ENCODE data around the gene USP31. TPM values are rescaled to one million over a fixed set of nuclear protein-coding genes. Genes with fewer than 3 reads are reported as not detected.

Gene USP31
- 1.9 TPM for polyA plus RNA-seq (2012; ENCODE audit: insufficient read depth, insufficient read length, low read depth)

- peak; percentile 98 for DNase-seq
- no peaks in the 10 kb centered on the region for H3K9me3 ChIP-seq
- H3K36me3 ChIP-seq = no peaks in the 10 kb centered on the region
- peak within 1 kb of the TSS; percentile 81 for H3K4me3 ChIP-seq (ENCODE audit: low read depth, low read length)
- TF ChIP-seq CTCF (IDR thresholded peaks at IDR 0.05; ENCODE audit: low read depth, low read length) = 0 out of 2 replicates have a peak, but pooled peaks have one; percentile 5
- H3K27me3 ChIP-seq = no peaks in the 10 kb centered on the region
- H3K4me1 ChIP-seq = no peaks in the 10 kb centered on the region
These were observed at the start of gene USP31 for GRCh38 chr16:23149267-23149992. Gene USP31, minus strand, starts transcription at chr16:23149452. Its CDS starts 182 bp downstream, at chr16:23149270.

GRCh38 chr16:23196539-23196938 lies 47.3 kb upstream of the USP31 start:
- DNase-seq = no peak
- Histone ChIP-seq H3K36me3 (no peaks in the 10 kb centered on the region), H3K9me3 (no peaks in the 10 kb centered on the region), H3K27me3 (peaks cover 8% of the 10 kb centered on the region; the same call in 1 of the 2 replicates), H3K4me1 (no peaks in the 10 kb centered on the region), H3K4me3 (ENCODE audit: low read depth, low read length) (no peak overlapping the region)
- no peak for TF ChIP-seq CTCF (IDR thresholded peaks at IDR 0.05; ENCODE audit: low read depth, low read length)

GRCh38 chr16:23195366-23195978 lies 46.2 kb upstream of the USP31 start:
- no peak for TF ChIP-seq CTCF (IDR thresholded peaks at IDR 0.05; ENCODE audit: low read depth, low read length)
- no peaks in the 10 kb centered on the region for H3K9me3 ChIP-seq
- H3K4me1 ChIP-seq = no peaks in the 10 kb centered on the region
- H3K4me3 ChIP-seq (ENCODE audit: low read depth, low read length) = no peak overlapping the region
- DNase-seq = no peak
- H3K27me3 ChIP-seq = peaks cover 2% of the 10 kb centered on the region; the same call in 1 of the 2 replicates
- H3K36me3 ChIP-seq = no peaks in the 10 kb centered on the region

DNA sequence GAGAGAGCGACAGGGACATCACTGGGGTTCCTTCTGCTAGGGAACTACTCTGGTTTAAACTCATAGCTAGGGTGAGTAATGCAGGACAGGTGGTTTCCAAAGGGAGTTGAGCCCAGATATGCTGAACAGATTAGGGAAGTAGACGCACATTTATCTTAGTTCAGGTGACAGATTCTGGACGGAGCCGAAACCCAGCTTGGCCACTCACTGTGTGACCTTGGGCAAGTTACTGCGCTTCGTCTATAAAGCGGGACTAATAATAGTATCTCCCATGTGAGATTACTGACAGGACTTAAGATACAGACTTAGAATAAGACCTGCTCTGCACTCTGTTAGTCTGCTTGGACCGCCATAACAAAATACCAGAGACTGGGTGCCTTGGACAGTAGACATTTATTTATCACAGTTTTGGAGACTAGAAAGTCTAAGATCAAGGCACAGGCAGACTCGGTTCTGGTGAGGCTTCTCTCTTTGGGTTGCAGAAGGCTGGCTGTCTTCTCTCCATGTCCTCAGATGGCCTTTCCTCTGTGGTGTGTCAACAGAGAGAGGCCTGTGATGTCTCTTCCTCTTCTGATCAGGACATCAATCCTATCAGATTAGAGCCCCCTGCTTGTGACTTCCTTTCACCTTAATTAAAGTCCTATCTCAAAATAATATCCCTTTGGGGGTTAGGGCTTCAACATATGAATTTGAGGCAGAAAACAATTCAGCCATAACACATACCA lies 45.4 kb upstream of the USP31 start:
- Histone ChIP-seq H3K9me3 (no peaks in the 10 kb centered on the region), H3K27me3 (no peaks in the 10 kb centered on the region), H3K4me1 (no peaks in the 10 kb centered on the region), H3K36me3 (no peaks in the 10 kb centered on the region), H3K4me3 (ENCODE audit: low read depth, low read length) (no peak overlapping the region)
- DNase-seq = no peak
- no peak for TF ChIP-seq CTCF (IDR thresholded peaks at IDR 0.05; ENCODE audit: low read depth, low read length)

DNA sequence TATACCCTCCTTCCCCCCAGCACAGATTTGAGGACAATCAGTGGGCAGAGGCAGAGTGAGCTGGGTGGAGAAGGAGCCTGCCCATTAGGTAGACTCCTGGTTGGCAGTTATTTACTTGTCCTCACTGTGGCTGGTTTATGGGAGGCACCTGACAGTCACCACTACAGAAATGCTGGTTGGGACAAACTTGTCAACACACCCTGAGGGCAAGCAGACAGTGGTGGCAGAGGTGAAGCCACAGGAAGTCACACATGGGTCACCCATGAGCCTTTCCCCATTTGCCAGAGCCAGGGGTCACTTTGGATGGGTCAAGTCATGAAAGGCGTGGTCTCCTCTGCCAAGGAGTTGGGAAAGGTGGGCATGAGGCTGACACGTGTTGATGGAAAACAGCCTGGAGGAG lies 39.7 kb upstream of the USP31 start:
- H3K4me1 ChIP-seq = no peaks in the 10 kb centered on the region
- peaks cover 35% of the 10 kb centered on the region for H3K27me3 ChIP-seq
- no peak overlapping the region for H3K4me3 ChIP-seq (ENCODE audit: low read depth, low read length)
- no peaks in the 10 kb centered on the region for H3K9me3 ChIP-seq
- no peak for TF ChIP-seq CTCF (IDR thresholded peaks at IDR 0.05; ENCODE audit: low read depth, low read length)
- DNase-seq = no peak
- H3K36me3 ChIP-seq = no peaks in the 10 kb centered on the region

Measured in BE2C (cell line).